Keratinocyte (primary cell): Measurements from ENCODE around the gene OPHN1. TPM values are rescaled to one million over a fixed set of nuclear protein-coding genes. Genes with fewer than 3 reads are reported as not detected.

Experiments used
- DNase-seq: peaks from one replicate; pipeline ENCODE4 v3.0.0-alpha.2; 2011; ENCODE audit warnings: low read depth, missing footprints, low spot score
- FAIRE-seq: peaks from 2 replicates; lab custom pipeline; 2011; peaks lifted over from hg19 to GRCh38; lab: Jason Lieb, UNC
- H2AFZ ChIP-seq: 2 replicates; pipeline ENCODE4 v1.6.0; 2012; ENCODE audit warnings: low read length, control low read depth, inconsistent platforms; ENCODE audit not compliant: control insufficient read depth
- H3K27ac ChIP-seq: 2 replicates; pipeline ENCODE4 v1.5.1; 2011; ENCODE audit warnings: low read length; ENCODE audit not compliant: control insufficient read depth, insufficient read depth
- H3K27me3 ChIP-seq: 3 replicates; pipeline ENCODE4 v1.6.0; 2011; ENCODE audit warnings: low read length; ENCODE audit not compliant: control insufficient read depth, insufficient read depth; ENCODE audit errors: extremely low read depth
- H3K36me3 ChIP-seq, 2 experiments: 2 replicates in 1 of 2; 3 replicates in 1 of 2; pipeline ENCODE4 v1.5.1; 2011; ENCODE audit warnings: low read length in 2 of 2, mild to moderate bottlenecking in 1 of 2; ENCODE audit not compliant: control insufficient read depth in 2 of 2, insufficient read depth in 2 of 2; ENCODE audit errors: extremely low read depth in 1 of 2
- H3K4me1 ChIP-seq: 3 replicates; pipeline ENCODE4 v1.5.1; 2011; ENCODE audit warnings: low read length; ENCODE audit not compliant: control insufficient read depth, insufficient read depth; ENCODE audit errors: extremely low read depth
- H3K4me2 ChIP-seq: 3 replicates; pipeline ENCODE4 v1.6.0; 2011; ENCODE audit warnings: low read depth, low read length; ENCODE audit not compliant: control insufficient read depth, insufficient read depth; ENCODE audit errors: extremely low read depth
- H3K4me3 ChIP-seq, 3 experiments: fragments of 200-600 bp in 1 of 3; sonication (generic) in 1 of 3; 2 replicates in 2 of 3; 3 replicates in 1 of 3; pipeline ENCODE4 v1.5.1; 2011 to 2016; ENCODE audit warnings: low read length in 3 of 3, mild to moderate bottlenecking in 3 of 3, control low read depth in 2 of 3, inconsistent platforms in 1 of 3, low read depth in 1 of 3, mixed read lengths in 1 of 3, mixed run types in 1 of 3, moderate library complexity in 1 of 3; ENCODE audit not compliant: control insufficient read depth in 2 of 3, insufficient read depth in 2 of 3; ENCODE audit errors: extremely low read depth in 1 of 3
- H3K79me2 ChIP-seq: 2 replicates; pipeline ENCODE4 v1.6.0; 2012; ENCODE audit warnings: low read length; ENCODE audit not compliant: control insufficient read depth, insufficient read depth
- H3K9ac ChIP-seq: 3 replicates; pipeline ENCODE4 v1.6.0; 2011; ENCODE audit warnings: low read length; ENCODE audit not compliant: control insufficient read depth, insufficient read depth; ENCODE audit errors: extremely low read depth
- H3K9me1 ChIP-seq: 3 replicates; pipeline ENCODE4 v1.6.0; 2011; ENCODE audit warnings: low read length; ENCODE audit not compliant: control insufficient read depth, insufficient read depth; ENCODE audit errors: extremely low read depth
- H3K9me3 ChIP-seq: 2 replicates; pipeline ENCODE4 v1.5.1; 2012; ENCODE audit warnings: low read depth, low read length; ENCODE audit not compliant: control insufficient read depth
- H4K20me1 ChIP-seq: 3 replicates; pipeline ENCODE4 v1.6.0; 2011; ENCODE audit warnings: low read length; ENCODE audit not compliant: control insufficient read depth, insufficient read depth; ENCODE audit errors: extremely low read depth
- EZH2 ChIP-seq: IDR thresholded peaks from one replicate; pipeline ENCODE4 v1.6.1; 2012; ENCODE audit warnings: inconsistent platforms, mild to moderate bottlenecking, low read length, moderate library complexity
- dilution Hi-C: fragments of 300-500 bp; cut with MboI; formaldehyde crosslinking; loops from one replicate; pipeline ENCODE4 v1.7.0; 2020; ENCODE audit warnings: low sequenced_read_pairs; ENCODE audit not compliant: extremely low pct_ligation_motif_present
- polyA plus RNA-seq, 5 experiments: library from polyadenylated mRNA; depleted of rRNA in 3 of 5; stranded (reverse) in 3 of 5; stranded (forward) in 1 of 5; unstranded in 1 of 5; fragments of >200 nt; gene quantifications; 1 replicate in 1 of 5; 2 replicates in 3 of 5; 3 replicates in 1 of 5; pipeline versions ENCODE4 v1.2.1 to v1.2.3, GENCODE V29; 2011 to 2012; ENCODE audit warnings: missing spikeins in 2 of 5, low read depth in 1 of 5, low replicate concordance in 1 of 5
- TF ChIP-seq, protein P1 (sequence below), 3 experiments: IDR thresholded peaks in 1 of 3; conservative IDR thresholded peaks in 1 of 3; optimal IDR thresholded peaks in 1 of 3; 2 replicates in 2 of 3; 3 replicates in 1 of 3; pipeline versions ENCODE3 to v1.5.1; 2011; ENCODE audit warnings: low read length in 3 of 3, mild to moderate bottlenecking in 3 of 3, moderate library complexity in 2 of 3, control low read depth in 1 of 3, inconsistent platforms in 1 of 3; ENCODE audit not compliant: insufficient read depth in 2 of 3; ENCODE audit errors: extremely low read depth in 1 of 3

Gene OPHN1
- polyA plus RNA-seq, 1 donor (not counting 4 experiments of a cell fraction or from before 2014, with no cell fraction given), result 3.1 TPM

DNA sequence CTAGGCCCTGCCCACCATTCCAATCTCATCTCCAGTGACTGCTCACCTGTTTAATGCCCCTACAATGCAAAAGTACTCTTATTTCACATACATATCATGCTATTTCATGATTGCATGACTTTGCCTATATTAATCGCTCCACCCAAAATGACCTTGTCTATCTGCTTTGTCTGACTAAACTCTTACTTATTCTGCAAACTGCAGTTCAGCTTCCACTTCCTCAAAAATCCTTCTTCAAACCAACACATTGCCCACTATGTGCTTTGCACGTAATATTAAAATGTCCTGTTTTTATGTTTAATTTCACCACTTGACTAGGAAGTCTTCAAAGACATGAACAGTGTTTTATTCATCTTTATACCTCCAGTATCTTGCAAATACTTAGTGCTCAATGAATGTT is 229.6 kb downstream of the OPHN1 start:
- DNase-seq, result no peak
- H3K4me3 ChIP-seq, result no peak overlapping the region
- no peak for FAIRE-seq
- dilution Hi-C loops, result no loop called here
- H3K9me1 ChIP-seq, result no peaks in the 10 kb centered on the region
- no peak overlapping the region for H3K4me2 ChIP-seq
- H3K36me3 ChIP-seq, result no peaks in the 10 kb centered on the region
- no peaks in the 10 kb centered on the region for H3K9me3 ChIP-seq
- H3K27me3 ChIP-seq, result no peaks in the 10 kb centered on the region
- no peak for TF ChIP-seq EZH2
- TF ChIP-seq, protein P1, sequence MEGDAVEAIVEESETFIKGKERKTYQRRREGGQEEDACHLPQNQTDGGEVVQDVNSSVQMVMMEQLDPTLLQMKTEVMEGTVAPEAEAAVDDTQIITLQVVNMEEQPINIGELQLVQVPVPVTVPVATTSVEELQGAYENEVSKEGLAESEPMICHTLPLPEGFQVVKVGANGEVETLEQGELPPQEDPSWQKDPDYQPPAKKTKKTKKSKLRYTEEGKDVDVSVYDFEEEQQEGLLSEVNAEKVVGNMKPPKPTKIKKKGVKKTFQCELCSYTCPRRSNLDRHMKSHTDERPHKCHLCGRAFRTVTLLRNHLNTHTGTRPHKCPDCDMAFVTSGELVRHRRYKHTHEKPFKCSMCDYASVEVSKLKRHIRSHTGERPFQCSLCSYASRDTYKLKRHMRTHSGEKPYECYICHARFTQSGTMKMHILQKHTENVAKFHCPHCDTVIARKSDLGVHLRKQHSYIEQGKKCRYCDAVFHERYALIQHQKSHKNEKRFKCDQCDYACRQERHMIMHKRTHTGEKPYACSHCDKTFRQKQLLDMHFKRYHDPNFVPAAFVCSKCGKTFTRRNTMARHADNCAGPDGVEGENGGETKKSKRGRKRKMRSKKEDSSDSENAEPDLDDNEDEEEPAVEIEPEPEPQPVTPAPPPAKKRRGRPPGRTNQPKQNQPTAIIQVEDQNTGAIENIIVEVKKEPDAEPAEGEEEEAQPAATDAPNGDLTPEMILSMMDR (optimal IDR thresholded peaks at IDR 0.05 in 1 of 3, IDR thresholded peaks at IDR 0.05 in 1 of 3, conservative IDR thresholded peaks at IDR 0.05 in 1 of 3; ENCODE audit: extremely low read depth in 1 of 3, insufficient read depth in 2 of 3, low read length in 3 of 3), result no peak
- H3K9ac ChIP-seq, result no peak overlapping the region
- H4K20me1 ChIP-seq, result no peaks in the 10 kb centered on the region
- H3K27ac ChIP-seq, result no peak overlapping the region
- no peaks in the 10 kb centered on the region for H3K4me1 ChIP-seq
- no peak overlapping the region for H2AFZ ChIP-seq
- no peaks in the 10 kb centered on the region for H3K79me2 ChIP-seq

GRCh38 chrX:68203211-68203610 is 230.1 kb downstream of the OPHN1 start:
- DNase-seq (no peak), FAIRE-seq (no peak)
- H3K4me3 ChIP-seq, result no peak overlapping the region
- no peaks in the 10 kb centered on the region for H3K9me1 ChIP-seq
- H3K4me2 ChIP-seq, result no peak overlapping the region
- H3K36me3 ChIP-seq, result no peaks in the 10 kb centered on the region
- H3K27ac ChIP-seq, result no peak overlapping the region
- no peaks in the 10 kb centered on the region for H3K4me1 ChIP-seq
- H3K79me2 ChIP-seq, result no peaks in the 10 kb centered on the region
- no peak overlapping the region for H2AFZ ChIP-seq
- no peaks in the 10 kb centered on the region for H4K20me1 ChIP-seq
- H3K27me3 ChIP-seq, result no peaks in the 10 kb centered on the region
- dilution Hi-C loops, result no loop called here
- H3K9ac ChIP-seq, result no peak overlapping the region
- no peaks in the 10 kb centered on the region for H3K9me3 ChIP-seq
- no peak for TF ChIP-seq EZH2
- TF ChIP-seq, protein P1 (optimal IDR thresholded peaks at IDR 0.05 in 1 of 3, IDR thresholded peaks at IDR 0.05 in 1 of 3, conservative IDR thresholded peaks at IDR 0.05 in 1 of 3; ENCODE audit: extremely low read depth in 1 of 3, insufficient read depth in 2 of 3, low read length in 3 of 3), result no peak
